GM13977 (cell line): ENCODE data around the gene CDC14A.

ENCODE experiments used
- DNase-seq: peaks from one replicate; pipeline ENCODE4 v3.0.0; 2012; ENCODE audit warnings: low spot score
- in situ Hi-C: fragments of 300-500 bp; cut with MboI; formaldehyde crosslinking; loops from one replicate; pipeline ENCODE4 v1.12.0; 2022; ENCODE audit warnings: low sequenced_read_pairs, low pct_unique_long_range_greater_than_20kb, mixed read lengths, inconsistent platforms; ENCODE audit not compliant: unreplicated experiment
- TF ChIP-seq, protein P1 (sequence below): IDR thresholded peaks from 2 replicates; pipeline ENCODE4 v1.5.1; 2012; ENCODE audit warnings: mild to moderate bottlenecking, control low read depth; ENCODE audit not compliant: insufficient read depth; ENCODE audit errors: extremely low read depth, missing control alignments

The CDC14A gene

DNA sequence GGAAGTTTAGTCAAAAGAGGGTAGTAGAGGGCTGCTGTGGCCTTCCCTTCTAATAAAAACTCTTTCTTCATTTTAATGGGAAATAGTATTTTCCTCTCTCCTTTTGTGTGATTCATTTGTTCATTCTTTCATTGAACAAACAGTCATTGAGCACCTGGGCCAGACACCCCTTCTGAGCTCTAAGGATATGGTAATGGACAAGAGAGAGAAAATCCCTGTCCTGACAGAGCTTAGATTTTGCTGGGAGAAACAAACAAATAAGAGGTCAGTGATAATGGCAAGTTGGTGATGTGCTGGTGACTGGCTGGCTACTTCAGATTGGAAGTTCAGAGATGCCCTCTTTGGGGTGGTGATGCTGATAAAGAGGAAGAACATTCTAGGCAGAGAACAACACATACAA, 59.3 kb downstream of the CDC14A start:
- in situ Hi-C loops: no loop called here
- no peak for DNase-seq
- TF ChIP-seq, protein P1, sequence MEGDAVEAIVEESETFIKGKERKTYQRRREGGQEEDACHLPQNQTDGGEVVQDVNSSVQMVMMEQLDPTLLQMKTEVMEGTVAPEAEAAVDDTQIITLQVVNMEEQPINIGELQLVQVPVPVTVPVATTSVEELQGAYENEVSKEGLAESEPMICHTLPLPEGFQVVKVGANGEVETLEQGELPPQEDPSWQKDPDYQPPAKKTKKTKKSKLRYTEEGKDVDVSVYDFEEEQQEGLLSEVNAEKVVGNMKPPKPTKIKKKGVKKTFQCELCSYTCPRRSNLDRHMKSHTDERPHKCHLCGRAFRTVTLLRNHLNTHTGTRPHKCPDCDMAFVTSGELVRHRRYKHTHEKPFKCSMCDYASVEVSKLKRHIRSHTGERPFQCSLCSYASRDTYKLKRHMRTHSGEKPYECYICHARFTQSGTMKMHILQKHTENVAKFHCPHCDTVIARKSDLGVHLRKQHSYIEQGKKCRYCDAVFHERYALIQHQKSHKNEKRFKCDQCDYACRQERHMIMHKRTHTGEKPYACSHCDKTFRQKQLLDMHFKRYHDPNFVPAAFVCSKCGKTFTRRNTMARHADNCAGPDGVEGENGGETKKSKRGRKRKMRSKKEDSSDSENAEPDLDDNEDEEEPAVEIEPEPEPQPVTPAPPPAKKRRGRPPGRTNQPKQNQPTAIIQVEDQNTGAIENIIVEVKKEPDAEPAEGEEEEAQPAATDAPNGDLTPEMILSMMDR: no peak

GRCh38 chr1:100413035-100413434, 60.7 kb downstream of the CDC14A start:
- DNase-seq: no peak
- in situ Hi-C loops: no loop called here
- TF ChIP-seq, protein P1: no peak

DNA sequence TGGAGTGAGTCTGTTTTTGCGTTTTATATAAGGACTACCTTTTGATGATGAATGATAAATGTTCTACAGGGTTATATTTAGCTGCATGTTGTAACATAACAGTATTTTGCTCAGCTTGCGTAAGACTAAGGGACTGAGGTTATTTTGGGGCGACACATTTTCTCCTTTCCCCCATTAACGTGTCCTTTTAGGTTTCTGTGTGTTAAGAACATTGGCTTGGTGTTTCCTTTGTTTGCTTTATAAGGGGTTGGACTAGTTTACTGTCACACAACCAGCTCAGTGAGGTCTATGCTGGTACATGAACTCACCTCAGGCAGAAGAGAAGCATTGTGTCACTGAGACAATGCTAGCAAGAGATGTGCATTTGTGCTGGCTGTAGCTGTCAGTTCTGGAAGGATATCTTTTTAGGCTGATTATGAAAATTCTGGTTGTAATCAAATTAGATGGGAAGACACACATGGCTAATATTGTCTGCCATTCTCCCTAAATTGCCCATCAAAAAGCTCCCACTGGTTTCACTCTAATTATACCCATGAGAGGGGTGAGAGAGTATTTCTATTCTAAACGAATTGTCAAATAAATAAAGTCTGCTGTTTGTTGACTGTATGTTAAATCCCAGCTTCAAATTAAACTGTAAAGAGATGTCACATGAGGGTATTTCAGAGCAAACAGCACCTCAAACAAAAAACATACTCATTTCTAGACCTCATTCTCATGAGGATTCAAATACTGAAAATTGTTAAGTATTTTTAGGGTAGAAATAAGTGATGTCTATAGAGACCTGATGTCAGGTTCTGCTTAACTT, 62.6 kb downstream of the CDC14A start:
- no peak for DNase-seq
- in situ Hi-C loops: no loop called here
- TF ChIP-seq, protein P1: no peak

GRCh38 chr1:100415498-100415778, 63.1 kb downstream of the CDC14A start:
- TF ChIP-seq, protein P1: no peak
- in situ Hi-C loops: no loop called here
- no peak for DNase-seq

- in situ Hi-C loops: no loop called here
- TF ChIP-seq, protein P1: no peak
- DNase-seq: no peak
Measured at GRCh38 chr1:100419072-100419471, 66.8 kb downstream of the CDC14A start.

DNA sequence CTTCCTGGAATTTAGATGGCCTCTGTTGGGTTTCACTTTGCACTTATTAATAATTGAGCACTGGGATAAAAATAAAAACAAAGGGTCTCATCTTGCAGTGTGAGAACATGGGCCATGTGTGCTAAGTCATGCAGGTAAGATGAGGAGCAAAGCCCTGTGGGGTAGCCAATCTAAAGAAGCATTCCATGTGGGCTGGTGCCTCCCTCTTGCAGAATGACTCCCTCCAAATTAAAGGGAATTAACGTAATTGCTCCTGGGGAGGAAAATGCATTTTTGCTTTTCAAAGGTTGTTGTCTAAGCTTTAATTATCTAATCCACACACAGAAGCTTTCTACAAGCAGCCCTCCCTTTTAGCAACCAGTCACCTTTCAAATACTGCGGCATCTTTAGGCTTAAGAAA, 69.8 kb downstream of the CDC14A start:
- DNase-seq: no peak
- TF ChIP-seq, protein P1: no peak
- in situ Hi-C loops: no loop called here
